NB4 (cell line): Measurements from ENCODE around the gene RMC1.
"Not testable (repeated sequence)": the region's sequence is repeated elsewhere in the genome, so short reads cannot be mapped to it uniquely, and the experiment has no call there.

Experiments
- CTCF ChIP-seq: IDR thresholded peaks from one replicate; pipeline ENCODE4 v1.5.1; 2012; ENCODE audit warnings: low read depth, low read length
- POLR2A ChIP-seq: IDR thresholded peaks from 2 replicates; pipeline ENCODE4 v1.6.1; 2011; ENCODE audit warnings: mild to moderate bottlenecking; ENCODE audit not compliant: insufficient read length; ENCODE audit errors: extremely low read depth

GRCh38 chr18:23489586-23489985 is 13.7 kb upstream of the RMC1 start:
- not testable (repeated sequence) for TF ChIP-seq CTCF, POLR2A
